ACC112 (cell line): ENCODE results near the gene PLGLB1.
"Not testable (repeated sequence)": the region's sequence is repeated elsewhere in the genome, so short reads cannot be mapped to it uniquely, and the experiment has no call there.

ENCODE experiments used
- H2AFZ ChIP-seq: fragments of 200-600 bp; sonication (generic); one replicate; pipeline ENCODE4 v1.6.0; 2017; ENCODE audit warnings: antibody characterized with exemption, low read length; ENCODE audit not compliant: unreplicated experiment
- H3K27ac ChIP-seq: fragments of 200-600 bp; sonication (generic); 2 replicates; pipeline ENCODE4 v1.5.1; 2014; ENCODE audit warnings: low read depth, mild to moderate bottlenecking, antibody characterized with exemption, low read length, moderate library complexity
- H3K27me3 ChIP-seq: fragments of 200-600 bp; sonication (generic); 2 replicates; pipeline ENCODE4 v1.6.1; 2014; ENCODE audit warnings: mild to moderate bottlenecking, antibody characterized with exemption, low read length, moderate library complexity, mixed read lengths; ENCODE audit not compliant: insufficient read depth
- H3K36me3 ChIP-seq: fragments of 200-600 bp; sonication (generic); 2 replicates; pipeline ENCODE4 v1.6.1; 2016; ENCODE audit warnings: mild to moderate bottlenecking, antibody characterized with exemption, low read length, moderate library complexity, mixed read lengths; ENCODE audit not compliant: insufficient read depth
- H3K4me1 ChIP-seq: fragments of 200-600 bp; sonication (generic); one replicate; pipeline ENCODE4 v1.6.1; 2016; ENCODE audit warnings: low read length, mixed read lengths; ENCODE audit not compliant: insufficient read depth, unreplicated experiment, control insufficient read depth
- H3K4me3 ChIP-seq: fragments of 200-600 bp; sonication (generic); 2 replicates; pipeline ENCODE4 v1.5.1; 2014; ENCODE audit warnings: mild to moderate bottlenecking, low read depth, low read length
- H3K79me2 ChIP-seq: fragments of 200-600 bp; sonication (generic); one replicate; pipeline ENCODE4 v1.6.0; 2016; ENCODE audit warnings: low read length; ENCODE audit not compliant: control insufficient read depth, unreplicated experiment, insufficient read depth

Gene PLGLB1

GRCh38 chr2:87021744-87022143, at the start of gene PLGLB1:
Gene PLGLB1 (minus strand): TSS chr2:87021844. CDS start chr2:87021783, 61 bp downstream.
- H3K79me2 ChIP-seq, H2AFZ ChIP-seq, H3K4me1 ChIP-seq, H3K27me3 ChIP-seq, H3K27ac ChIP-seq, H3K36me3 ChIP-seq, H3K4me3 ChIP-seq: not testable (repeated sequence)

DNA sequence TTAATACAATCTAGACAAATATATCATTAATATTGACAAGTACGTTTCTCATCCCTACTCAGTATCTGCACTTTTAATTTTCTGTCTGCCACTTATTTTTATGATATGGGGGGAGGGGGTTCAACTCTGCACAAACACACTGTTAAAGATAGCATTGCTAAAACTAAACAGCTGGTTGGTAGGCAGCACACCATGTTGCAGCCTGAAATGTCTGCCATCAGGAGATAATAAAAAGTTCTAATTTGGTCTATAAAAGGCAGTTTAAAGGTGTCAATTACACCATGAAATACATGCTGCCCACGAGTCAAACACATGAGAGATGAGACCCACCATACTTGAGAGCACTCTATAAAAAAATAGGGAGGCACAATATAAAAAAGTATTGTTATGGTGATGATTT, 42.7 kb upstream of the PLGLB1 start:
- H3K27ac ChIP-seq, H3K4me3 ChIP-seq, H3K4me1 ChIP-seq, H3K27me3 ChIP-seq, H3K79me2 ChIP-seq, H3K36me3 ChIP-seq, H2AFZ ChIP-seq: not testable (repeated sequence)

GRCh38 chr2:87063431-87063830, 41.8 kb upstream of the PLGLB1 start:
- not testable (repeated sequence) for H3K4me3 ChIP-seq

GRCh38 chr2:87061519-87061918, 39.9 kb upstream of the PLGLB1 start:
- H3K36me3 ChIP-seq, H3K4me1 ChIP-seq, H3K27me3 ChIP-seq, H3K27ac ChIP-seq, H3K79me2 ChIP-seq, H2AFZ ChIP-seq, H3K4me3 ChIP-seq: not testable (repeated sequence)

More at GRCh38 chr2:87063431-87063830, 41.8 kb upstream of the PLGLB1 start:
- not testable (repeated sequence) for H3K4me1 ChIP-seq, H3K79me2 ChIP-seq, H3K27ac ChIP-seq, H3K27me3 ChIP-seq, H3K36me3 ChIP-seq, H2AFZ ChIP-seq

- H3K36me3 ChIP-seq, H2AFZ ChIP-seq, H3K4me1 ChIP-seq: not testable (repeated sequence)
These were observed 36.0 kb upstream of the PLGLB1 start for GRCh38 chr2:87057606-87058005.

GRCh38 chr2:87056843-87057242, 35.2 kb upstream of the PLGLB1 start:
- not testable (repeated sequence) for H3K27me3 ChIP-seq, H3K79me2 ChIP-seq, H3K4me1 ChIP-seq, H2AFZ ChIP-seq, H3K4me3 ChIP-seq, H3K27ac ChIP-seq, H3K36me3 ChIP-seq

More at GRCh38 chr2:87057606-87058005, 36.0 kb upstream of the PLGLB1 start:
- not testable (repeated sequence) for H3K79me2 ChIP-seq, H3K27ac ChIP-seq, H3K27me3 ChIP-seq, H3K4me3 ChIP-seq

DNA sequence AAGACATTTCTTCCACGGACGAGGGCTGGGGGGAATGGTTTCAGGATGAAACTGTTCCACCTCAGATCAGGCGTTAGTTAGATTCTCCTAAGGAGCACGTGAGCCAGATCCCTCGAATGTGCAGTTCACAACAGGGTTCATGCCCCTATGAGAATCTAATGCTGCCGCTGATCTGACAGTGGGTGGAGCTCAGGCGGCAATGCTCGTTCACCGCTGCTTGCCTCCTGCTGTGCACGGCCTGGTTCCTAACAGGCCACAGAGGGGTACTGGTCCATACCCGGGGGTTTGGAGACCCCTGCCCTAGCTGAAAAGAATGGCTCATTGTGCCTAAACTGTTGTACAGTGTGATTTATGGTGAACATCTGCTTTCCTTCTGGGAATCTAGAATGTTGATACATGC, 34.8 kb upstream of the PLGLB1 start:
- H3K36me3 ChIP-seq, H2AFZ ChIP-seq, H3K4me1 ChIP-seq: not testable (repeated sequence)

DNA sequence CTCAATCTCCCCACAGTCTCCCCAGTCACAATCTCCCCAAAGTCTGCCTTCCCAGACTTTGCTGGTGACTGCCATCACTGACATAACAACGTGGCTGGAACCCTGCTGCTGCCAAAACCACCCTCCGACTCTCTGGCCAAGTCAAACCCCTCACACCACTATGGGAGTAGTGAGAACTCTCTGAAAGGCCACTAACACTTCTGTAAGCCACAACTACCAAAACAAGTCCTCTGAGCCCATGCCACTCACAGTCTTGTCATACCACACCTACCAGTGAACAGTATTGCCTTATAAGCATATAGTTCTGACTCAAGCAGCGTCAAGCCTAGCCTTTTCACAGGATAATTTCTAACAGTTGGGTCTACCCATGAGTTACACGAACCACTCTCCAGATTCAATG, 32.7 kb upstream of the PLGLB1 start:
- not testable (repeated sequence) for H3K27me3 ChIP-seq, H2AFZ ChIP-seq, H3K4me3 ChIP-seq

More for the DNA sequence above, 34.8 kb upstream of the PLGLB1 start:
- H3K27ac ChIP-seq, H3K27me3 ChIP-seq, H3K4me3 ChIP-seq, H3K79me2 ChIP-seq: not testable (repeated sequence)

GRCh38 chr2:87041321-87041978, 19.8 kb upstream of the PLGLB1 start:
- not testable (repeated sequence) for H3K79me2 ChIP-seq, H3K36me3 ChIP-seq, H3K4me3 ChIP-seq, H3K27me3 ChIP-seq, H3K4me1 ChIP-seq, H3K27ac ChIP-seq, H2AFZ ChIP-seq

More for the DNA sequence above, 32.7 kb upstream of the PLGLB1 start:
- H3K27ac ChIP-seq, H3K36me3 ChIP-seq, H3K79me2 ChIP-seq, H3K4me1 ChIP-seq: not testable (repeated sequence)

DNA sequence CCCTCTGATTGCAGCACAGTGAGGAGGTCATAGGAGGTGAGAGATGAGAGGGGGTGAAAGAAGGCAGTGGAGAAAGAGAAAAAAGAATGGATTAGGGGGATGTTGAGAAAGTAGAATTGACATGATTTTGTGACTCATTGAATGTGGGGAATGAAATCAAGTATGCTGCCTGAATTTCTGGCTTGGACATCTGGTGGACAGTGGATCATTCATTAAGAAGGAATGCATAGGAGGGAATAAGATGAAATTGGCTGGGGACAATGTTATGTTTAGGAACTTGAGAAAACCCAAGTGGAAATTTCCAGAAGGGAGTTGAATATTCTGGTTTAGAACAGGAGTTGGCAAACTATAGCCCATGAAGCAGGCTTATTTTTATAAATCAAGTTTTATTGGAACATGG, 7.0 kb upstream of the PLGLB1 start:
- not testable (repeated sequence) for H3K36me3 ChIP-seq, H3K4me1 ChIP-seq, H3K79me2 ChIP-seq, H3K27ac ChIP-seq, H3K27me3 ChIP-seq, H3K4me3 ChIP-seq, H2AFZ ChIP-seq

DNA sequence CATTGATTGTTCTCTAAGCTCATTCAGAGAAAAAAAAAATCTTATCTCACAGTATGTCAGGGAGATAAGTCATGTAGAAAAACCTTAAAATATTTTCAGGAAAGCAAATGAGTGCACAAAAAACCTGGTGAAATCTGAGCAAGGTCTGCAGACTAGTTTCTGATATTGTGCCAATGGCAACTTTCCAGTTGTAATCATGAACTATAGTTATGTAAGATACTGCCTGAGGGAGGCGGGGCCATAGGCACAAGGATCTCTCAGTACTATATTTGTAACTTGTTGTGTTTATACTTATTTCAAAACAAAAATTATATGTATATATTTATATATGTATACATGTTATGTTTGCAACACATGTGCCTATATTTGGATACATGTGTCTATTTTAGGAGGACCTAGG, 5.2 kb upstream of the PLGLB1 start:
- H3K36me3 ChIP-seq, H3K79me2 ChIP-seq, H3K27me3 ChIP-seq, H3K27ac ChIP-seq, H3K4me1 ChIP-seq, H2AFZ ChIP-seq, H3K4me3 ChIP-seq: not testable (repeated sequence)
